HepG2 (cell line): ENCODE measurements around the gene CPT1B. TPM values are rescaled to one million over a fixed set of nuclear protein-coding genes. Genes with fewer than 3 reads are reported as not detected.

Source experiments
- CCDC6 ChIP-seq: sonication (generic); formaldehyde crosslinking; IDR thresholded peaks from 2 replicates; pipeline ENCODE4 v1.8.1; 2022; ENCODE audit warnings: mild to moderate bottlenecking, missing genetic modification reagents, moderate library complexity
- DNMT3B ChIP-seq: conservative IDR thresholded peaks from 2 replicates; pipeline ENCODE4 v1.6.1; 2016; ENCODE audit warnings: missing biosample characterization, control low read depth
- HOXD1 ChIP-seq: sonication (generic); formaldehyde crosslinking; IDR thresholded peaks from 2 replicates; pipeline ENCODE4 v1.5.0; 2020; ENCODE audit warnings: missing genetic modification reagents
- JUN ChIP-seq: sonication (generic); formaldehyde crosslinking; IDR thresholded peaks from 2 replicates; pipeline ENCODE4 v1.4.0; 2020; ENCODE audit warnings: mild to moderate bottlenecking, missing genetic modification reagents
- NFKB2 ChIP-seq: sonication (generic); formaldehyde crosslinking; IDR thresholded peaks from 2 replicates; pipeline ENCODE4 v1.4.0; 2020; ENCODE audit warnings: missing genetic modification reagents, borderline replicate concordance
- NPAS2 ChIP-seq: sonication (generic); formaldehyde crosslinking; IDR thresholded peaks from 2 replicates; pipeline ENCODE4 v1.8.0; 2022; ENCODE audit warnings: mild to moderate bottlenecking, missing genetic modification reagents, borderline replicate concordance
- RFXANK ChIP-seq: IDR thresholded peaks from 2 replicates; pipeline ENCODE4 v1.6.1; 2016
- SNAPC2 ChIP-seq: sonication (generic); formaldehyde crosslinking; IDR thresholded peaks from 2 replicates; pipeline ENCODE4 v1.8.1; 2022; ENCODE audit warnings: mild to moderate bottlenecking, missing genetic modification reagents
- TBP ChIP-seq: sonication (generic); formaldehyde crosslinking; IDR thresholded peaks from 2 replicates; pipeline ENCODE4 v1.5.0; 2020; ENCODE audit warnings: missing genetic modification reagents
- TMF1 ChIP-seq: sonication (generic); formaldehyde crosslinking; IDR thresholded peaks from 2 replicates; pipeline ENCODE4 v1.8.1; 2022; ENCODE audit warnings: low read depth, missing genetic modification reagents
- TSC22D2 ChIP-seq: sonication (generic); formaldehyde crosslinking; IDR thresholded peaks from 2 replicates; pipeline ENCODE4 v1.5.1; 2020; ENCODE audit warnings: missing genetic modification reagents, mild to moderate bottlenecking, borderline replicate concordance
- ZEB1 ChIP-seq: IDR thresholded peaks from 2 replicates; pipeline ENCODE4 v1.6.1; 2012; ENCODE audit warnings: mild to moderate bottlenecking, low read depth, inconsistent platforms; ENCODE audit not compliant: insufficient replicate concordance
- ZHX1 ChIP-seq: sonication (generic); formaldehyde crosslinking; IDR thresholded peaks from 2 replicates; pipeline ENCODE4 v1.8.1; 2022; ENCODE audit warnings: low read depth, mild to moderate bottlenecking, missing genetic modification reagents
- ZMYM3 ChIP-seq: sonication (generic); formaldehyde crosslinking; IDR thresholded peaks from 2 replicates; pipeline ENCODE4 v1.5.1; 2020; ENCODE audit warnings: mild to moderate bottlenecking, missing genetic modification reagents
- ZNF746 ChIP-seq: sonication (generic); formaldehyde crosslinking; IDR thresholded peaks from 2 replicates; pipeline ENCODE4 v1.8.0; 2022; ENCODE audit warnings: mild to moderate bottlenecking, missing genetic modification reagents
- polyA plus RNA-seq, 8 experiments: library from polyadenylated mRNA; depleted of rRNA in 3 of 8; stranded (reverse) in 7 of 8; unstranded in 1 of 8; fragments of >200 nt; fragmentation: Illumina TruSeq in 4 of 8; extraction: Trizol in 4 of 8; gene quantifications; 2 replicates each; pipeline versions ENCODE4 v1.2.1 to v1.2.3, GENCODE V29; 2011 to 2016; ENCODE audit warnings: low read depth in 4 of 8, missing spikeins in 1 of 8, mixed read lengths in 1 of 8; ENCODE audit not compliant: insufficient read depth in 1 of 8
- total RNA-seq, 5 experiments: library from RNA; depleted of rRNA; stranded (reverse); fragments of >200 nt; fragmentation: Illumina TruSeq; extraction: Trizol; gene quantifications; 2 replicates each; pipeline ENCODE4 v1.2.3, GENCODE V29; 2016; ENCODE audit warnings: low read depth in 1 of 5
- TF ChIP-seq, protein P1 (sequence below): sonication (generic); formaldehyde crosslinking; IDR thresholded peaks from 2 replicates; pipeline ENCODE4 v1.4.0; 2020; ENCODE audit warnings: missing genetic modification reagents
- TF ChIP-seq, protein P2 (sequence below): sonication (generic); formaldehyde crosslinking; conservative IDR thresholded peaks from 2 replicates; pipeline ENCODE4 v1.8.0; 2022; ENCODE audit warnings: missing genetic modification reagents
- TF ChIP-seq, protein P3 (sequence below): IDR thresholded peaks from 2 replicates; pipeline ENCODE4 v1.6.1; 2016; ENCODE audit warnings: low read depth, borderline replicate concordance
- TF ChIP-seq, protein P4 (sequence below): sonication (generic); formaldehyde crosslinking; IDR thresholded peaks from 2 replicates; pipeline ENCODE4 v1.4.0; 2020; ENCODE audit warnings: missing genetic modification reagents, borderline replicate concordance

CPT1B gene
- total and polyA plus RNA-seq, 2 of the 13 experiments (the other 11 are each of a cell fraction or from before 2014, with no cell fraction given) = 9.2 to 19.5 TPM

DNA sequence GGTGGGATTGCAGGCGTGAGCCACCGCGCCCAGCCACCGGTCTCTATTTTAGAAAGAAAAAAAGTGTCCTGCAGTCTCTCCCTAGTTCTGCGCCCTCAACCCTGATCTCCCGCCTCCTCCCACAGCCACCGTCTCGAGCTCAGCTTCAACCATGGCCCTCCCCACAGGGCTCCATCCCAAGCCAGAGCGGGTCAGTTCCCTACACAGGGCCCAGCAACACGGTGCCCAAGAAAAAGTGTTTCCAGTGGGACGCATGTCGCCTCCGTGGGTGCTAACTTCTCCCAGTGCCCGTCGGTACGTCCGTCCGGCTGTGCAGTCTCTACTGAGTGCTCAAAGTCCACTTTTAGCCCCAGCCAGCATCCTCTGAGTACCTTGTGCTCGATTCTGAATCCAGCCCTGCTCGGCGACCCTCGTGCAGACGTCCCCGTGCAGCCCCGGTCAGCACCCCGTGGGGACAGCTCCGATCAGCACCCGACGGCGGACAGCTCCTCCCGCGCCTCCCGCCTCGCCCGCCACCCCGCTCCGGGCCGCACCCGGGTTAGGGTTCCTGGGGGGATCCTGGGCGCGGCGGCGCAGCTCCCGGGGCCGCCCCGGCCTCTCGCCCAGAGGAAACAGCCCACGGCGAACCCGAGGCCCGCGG lies 21.7 kb upstream of the CPT1B start (continued):
- peak; percentile 94; the same call in 1 of the 2 replicates for TF ChIP-seq ZHX1
- TF ChIP-seq ZNF746 = peak; percentile 84; the same call in 1 of the 2 replicates
- peak; percentile 97 for TF ChIP-seq CCDC6
- peak; percentile 77 for TF ChIP-seq JUN (CRISPR knock-in tag)
- TF ChIP-seq HOXD1 = peak; percentile 99
- TF ChIP-seq SNAPC2 (CRISPR knock-in tag) = peak; percentile 95
- peak; percentile 99 for TF ChIP-seq DNMT3B (CRISPR knock-in tag)
- TF ChIP-seq ZEB1 = no peak
- no peak for TF ChIP-seq TBP
- peak; percentile 100 for TF ChIP-seq TSC22D2 (CRISPR knock-in tag)
- TF ChIP-seq, protein P1, sequence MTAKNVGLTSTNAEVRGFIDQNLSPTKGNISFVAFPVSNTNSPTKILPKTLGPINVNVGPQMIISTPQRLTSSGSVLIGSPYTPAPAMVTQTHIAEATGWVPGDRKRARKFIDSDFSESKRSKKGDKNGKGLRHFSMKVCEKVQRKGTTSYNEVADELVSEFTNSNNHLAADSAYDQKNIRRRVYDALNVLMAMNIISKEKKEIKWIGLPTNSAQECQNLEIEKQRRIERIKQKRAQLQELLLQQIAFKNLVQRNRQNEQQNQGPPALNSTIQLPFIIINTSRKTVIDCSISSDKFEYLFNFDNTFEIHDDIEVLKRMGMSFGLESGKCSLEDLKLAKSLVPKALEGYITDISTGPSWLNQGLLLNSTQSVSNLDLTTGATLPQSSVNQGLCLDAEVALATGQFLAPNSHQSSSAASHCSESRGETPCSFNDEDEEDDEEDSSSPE (CRISPR knock-in tag) = peak; percentile 69; the same call in 1 of the 2 replicates
- TF ChIP-seq, protein P2, sequence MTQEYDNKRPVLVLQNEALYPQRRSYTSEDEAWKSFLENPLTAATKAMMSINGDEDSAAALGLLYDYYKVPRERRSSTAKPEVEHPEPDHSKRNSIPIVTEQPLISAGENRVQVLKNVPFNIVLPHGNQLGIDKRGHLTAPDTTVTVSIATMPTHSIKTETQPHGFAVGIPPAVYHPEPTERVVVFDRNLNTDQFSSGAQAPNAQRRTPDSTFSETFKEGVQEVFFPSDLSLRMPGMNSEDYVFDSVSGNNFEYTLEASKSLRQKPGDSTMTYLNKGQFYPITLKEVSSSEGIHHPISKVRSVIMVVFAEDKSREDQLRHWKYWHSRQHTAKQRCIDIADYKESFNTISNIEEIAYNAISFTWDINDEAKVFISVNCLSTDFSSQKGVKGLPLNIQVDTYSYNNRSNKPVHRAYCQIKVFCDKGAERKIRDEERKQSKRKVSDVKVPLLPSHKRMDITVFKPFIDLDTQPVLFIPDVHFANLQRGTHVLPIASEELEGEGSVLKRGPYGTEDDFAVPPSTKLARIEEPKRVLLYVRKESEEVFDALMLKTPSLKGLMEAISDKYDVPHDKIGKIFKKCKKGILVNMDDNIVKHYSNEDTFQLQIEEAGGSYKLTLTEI (CRISPR knock-in tag) = peak; percentile 19; the same call in 1 of the 2 replicates
- TF ChIP-seq NPAS2 (CRISPR knock-in tag) = no peak; the same call in 1 of the 2 replicates
- peak; percentile 96; the same call in 1 of the 2 replicates for TF ChIP-seq RFXANK (CRISPR knock-in tag)
- TF ChIP-seq TMF1 (CRISPR knock-in tag) = peak; percentile 99
- TF ChIP-seq, protein P3, sequence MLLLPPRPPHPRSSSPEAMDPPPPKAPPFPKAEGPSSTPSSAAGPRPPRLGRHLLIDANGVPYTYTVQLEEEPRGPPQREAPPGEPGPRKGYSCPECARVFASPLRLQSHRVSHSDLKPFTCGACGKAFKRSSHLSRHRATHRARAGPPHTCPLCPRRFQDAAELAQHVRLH (CRISPR knock-in tag) = peak; percentile 99
- peak; percentile 57; the same call in 1 of the 2 replicates for TF ChIP-seq ZMYM3
- TF ChIP-seq, protein P4, sequence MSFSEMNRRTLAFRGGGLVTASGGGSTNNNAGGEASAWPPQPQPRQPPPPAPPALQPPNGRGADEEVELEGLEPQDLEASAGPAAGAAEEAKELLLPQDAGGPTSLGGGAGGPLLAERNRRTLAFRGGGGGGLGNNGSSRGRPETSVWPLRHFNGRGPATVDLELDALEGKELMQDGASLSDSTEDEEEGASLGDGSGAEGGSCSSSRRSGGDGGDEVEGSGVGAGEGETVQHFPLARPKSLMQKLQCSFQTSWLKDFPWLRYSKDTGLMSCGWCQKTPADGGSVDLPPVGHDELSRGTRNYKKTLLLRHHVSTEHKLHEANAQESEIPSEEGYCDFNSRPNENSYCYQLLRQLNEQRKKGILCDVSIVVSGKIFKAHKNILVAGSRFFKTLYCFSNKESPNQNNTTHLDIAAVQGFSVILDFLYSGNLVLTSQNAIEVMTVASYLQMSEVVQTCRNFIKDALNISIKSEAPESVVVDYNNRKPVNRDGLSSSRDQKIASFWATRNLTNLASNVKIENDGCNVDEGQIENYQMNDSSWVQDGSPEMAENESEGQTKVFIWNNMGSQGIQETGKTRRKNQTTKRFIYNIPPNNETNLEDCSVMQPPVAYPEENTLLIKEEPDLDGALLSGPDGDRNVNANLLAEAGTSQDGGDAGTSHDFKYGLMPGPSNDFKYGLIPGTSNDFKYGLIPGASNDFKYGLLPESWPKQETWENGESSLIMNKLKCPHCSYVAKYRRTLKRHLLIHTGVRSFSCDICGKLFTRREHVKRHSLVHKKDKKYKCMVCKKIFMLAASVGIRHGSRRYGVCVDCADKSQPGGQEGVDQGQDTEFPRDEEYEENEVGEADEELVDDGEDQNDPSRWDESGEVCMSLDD (CRISPR knock-in tag) = peak; percentile 98
- peak; percentile 100 for TF ChIP-seq NFKB2 (CRISPR knock-in tag)
